Hepatocyte (in vitro differentiated cells): ENCODE results near the gene ECE1. TPM values are rescaled to one million over a fixed set of nuclear protein-coding genes. Genes with fewer than 3 reads are reported as not detected.

ENCODE experiments used
- DNase-seq: peaks from one replicate; pipeline ENCODE4 v3.0.0-alpha.2; 2016; ENCODE audit warnings: low spot score
- H2AFZ ChIP-seq: fragments of 200-600 bp; sonication (generic); 2 replicates; pipeline ENCODE4 v1.6.0; 2016; ENCODE audit warnings: antibody characterized with exemption, mild to moderate bottlenecking
- H3K27ac ChIP-seq: fragments of 200-600 bp; sonication (generic); 2 replicates; pipeline ENCODE4 v1.5.1; 2016; ENCODE audit warnings: mild to moderate bottlenecking
- H3K27me3 ChIP-seq: fragments of 200-600 bp; sonication (generic); 2 replicates; pipeline ENCODE4 v1.6.1; 2016
- H3K36me3 ChIP-seq: fragments of 200-600 bp; sonication (generic); replicated peaks from 2 replicates; pipeline ENCODE4 v1.5.1; 2016; ENCODE audit warnings: low read depth; ENCODE audit not compliant: insufficient read depth
- H3K4me1 ChIP-seq: fragments of 200-600 bp; sonication (generic); 2 replicates; pipeline ENCODE4 v1.5.1; 2016; ENCODE audit warnings: mild to moderate bottlenecking, moderate library complexity; ENCODE audit not compliant: insufficient read depth
- H3K4me2 ChIP-seq: fragments of 200-600 bp; sonication (generic); 2 replicates; pipeline ENCODE4 v1.6.0; 2016
- H3K4me3 ChIP-seq: fragments of 200-600 bp; sonication (generic); 2 replicates; pipeline ENCODE4 v1.5.1; 2016; ENCODE audit warnings: mild to moderate bottlenecking
- H3K79me2 ChIP-seq: fragments of 200-600 bp; sonication (generic); 2 replicates; pipeline ENCODE4 v1.6.0; 2017; ENCODE audit warnings: mild to moderate bottlenecking
- H3K9me2 ChIP-seq: fragments of 200-600 bp; sonication (generic); replicated peaks from 2 replicates; pipeline ENCODE4 v1.6.0; 2017; ENCODE audit warnings: mild to moderate bottlenecking; ENCODE audit not compliant: insufficient read depth
- H3K9me3 ChIP-seq: fragments of 200-600 bp; sonication (generic); 2 replicates; pipeline ENCODE4 v1.5.1; 2016; ENCODE audit warnings: low read depth, mild to moderate bottlenecking
- H4K20me1 ChIP-seq: fragments of 200-600 bp; sonication (generic); 2 replicates; pipeline ENCODE4 v1.6.0; 2016; ENCODE audit warnings: mild to moderate bottlenecking; ENCODE audit not compliant: insufficient read depth, poor library complexity, severe bottlenecking
- EZH2 ChIP-seq: fragments of 200-600 bp; sonication (generic); IDR thresholded peaks from 2 replicates; pipeline ENCODE4 v1.6.1; 2016; ENCODE audit warnings: antibody characterized with exemption, mild to moderate bottlenecking, borderline replicate concordance
- EZH2phosphoT487 ChIP-seq: fragments of 200-600 bp; sonication (generic); IDR thresholded peaks from one replicate; pipeline ENCODE4 v1.6.1; 2018; ENCODE audit warnings: antibody characterized with exemption, mild to moderate bottlenecking, low read depth, moderate library complexity; ENCODE audit not compliant: unreplicated experiment, severe bottlenecking
- WGBS: methylation state at CpG from one replicate; pipeline ENCODE4 v1.1.6; 2016; ENCODE audit warnings: low lambda C conversion rate; ENCODE audit errors: missing lambda C conversion rate; 5-methylcytosine and 5-hydroxymethylcytosine counted together
- polyA plus RNA-seq: library from polyadenylated mRNA; unstranded; fragments of >200 nt; fragmentation: Nextera tagmentation; extraction: Ambion mirVana; gene quantifications from 2 replicates; pipeline ENCODE4 v1.2.1, GENCODE V29; 2016
- total RNA-seq: library from RNA; depleted of rRNA; stranded (reverse); fragments of >200 nt; gene quantifications from 2 replicates; pipeline ENCODE4 v1.2.3, GENCODE V29; 2014
- TF ChIP-seq, protein P1 (sequence below): fragments of 200-600 bp; sonication (generic); IDR thresholded peaks from 2 replicates; pipeline ENCODE4 v1.5.1; 2016; ENCODE audit warnings: antibody characterized with exemption, mild to moderate bottlenecking; ENCODE audit not compliant: poor library complexity

ECE1 gene
- total and polyA plus RNA-seq, 2 experiments from 2014 or later = 60.8 to 90.6 TPM

DNA sequence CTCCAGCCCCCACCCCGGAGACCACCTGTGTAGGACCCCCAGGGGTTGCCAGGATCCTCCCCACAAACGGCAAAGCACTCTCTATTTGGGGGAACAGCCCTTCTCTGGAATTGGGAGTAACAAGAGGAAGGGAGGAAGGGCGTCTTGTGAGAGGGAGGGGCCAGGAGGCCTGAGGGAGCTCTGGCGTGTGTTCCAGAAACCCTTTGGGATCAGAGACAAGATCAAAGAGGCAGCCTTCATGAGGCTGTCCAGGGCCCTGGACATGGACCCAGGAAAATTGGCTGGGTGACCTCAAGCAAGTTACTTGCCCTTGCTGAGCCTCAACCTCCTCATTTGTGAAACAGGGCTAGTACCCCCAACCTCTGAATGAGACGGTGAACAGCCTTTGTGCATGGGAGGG is 18.1 kb upstream of the ECE1 start:
- H3K27ac ChIP-seq = peak overlapping the region; percentile 85
- H3K4me1 ChIP-seq = peaks cover 51% of the 10 kb centered on the region
- no peak overlapping the region for H2AFZ ChIP-seq
- no peaks in the 10 kb centered on the region for H3K9me2 ChIP-seq
- peak overlapping the region; percentile 51 for H3K4me2 ChIP-seq
- DNase-seq = no peak
- no peaks in the 10 kb centered on the region for H4K20me1 ChIP-seq
- no peaks in the 10 kb centered on the region for H3K36me3 ChIP-seq
- no peaks in the 10 kb centered on the region for H3K27me3 ChIP-seq
- TF ChIP-seq, protein P1, sequence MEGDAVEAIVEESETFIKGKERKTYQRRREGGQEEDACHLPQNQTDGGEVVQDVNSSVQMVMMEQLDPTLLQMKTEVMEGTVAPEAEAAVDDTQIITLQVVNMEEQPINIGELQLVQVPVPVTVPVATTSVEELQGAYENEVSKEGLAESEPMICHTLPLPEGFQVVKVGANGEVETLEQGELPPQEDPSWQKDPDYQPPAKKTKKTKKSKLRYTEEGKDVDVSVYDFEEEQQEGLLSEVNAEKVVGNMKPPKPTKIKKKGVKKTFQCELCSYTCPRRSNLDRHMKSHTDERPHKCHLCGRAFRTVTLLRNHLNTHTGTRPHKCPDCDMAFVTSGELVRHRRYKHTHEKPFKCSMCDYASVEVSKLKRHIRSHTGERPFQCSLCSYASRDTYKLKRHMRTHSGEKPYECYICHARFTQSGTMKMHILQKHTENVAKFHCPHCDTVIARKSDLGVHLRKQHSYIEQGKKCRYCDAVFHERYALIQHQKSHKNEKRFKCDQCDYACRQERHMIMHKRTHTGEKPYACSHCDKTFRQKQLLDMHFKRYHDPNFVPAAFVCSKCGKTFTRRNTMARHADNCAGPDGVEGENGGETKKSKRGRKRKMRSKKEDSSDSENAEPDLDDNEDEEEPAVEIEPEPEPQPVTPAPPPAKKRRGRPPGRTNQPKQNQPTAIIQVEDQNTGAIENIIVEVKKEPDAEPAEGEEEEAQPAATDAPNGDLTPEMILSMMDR = no peak
- TF ChIP-seq EZH2phosphoT487 (no peak), EZH2 (no peak)
- H3K4me3 ChIP-seq = no peak overlapping the region
- H3K9me3 ChIP-seq = no peaks in the 10 kb centered on the region
- WGBS = 53% methylated on average over 5 of the region's 5 CpGs
- H3K79me2 ChIP-seq = peaks cover 91% of the 10 kb centered on the region

DNA sequence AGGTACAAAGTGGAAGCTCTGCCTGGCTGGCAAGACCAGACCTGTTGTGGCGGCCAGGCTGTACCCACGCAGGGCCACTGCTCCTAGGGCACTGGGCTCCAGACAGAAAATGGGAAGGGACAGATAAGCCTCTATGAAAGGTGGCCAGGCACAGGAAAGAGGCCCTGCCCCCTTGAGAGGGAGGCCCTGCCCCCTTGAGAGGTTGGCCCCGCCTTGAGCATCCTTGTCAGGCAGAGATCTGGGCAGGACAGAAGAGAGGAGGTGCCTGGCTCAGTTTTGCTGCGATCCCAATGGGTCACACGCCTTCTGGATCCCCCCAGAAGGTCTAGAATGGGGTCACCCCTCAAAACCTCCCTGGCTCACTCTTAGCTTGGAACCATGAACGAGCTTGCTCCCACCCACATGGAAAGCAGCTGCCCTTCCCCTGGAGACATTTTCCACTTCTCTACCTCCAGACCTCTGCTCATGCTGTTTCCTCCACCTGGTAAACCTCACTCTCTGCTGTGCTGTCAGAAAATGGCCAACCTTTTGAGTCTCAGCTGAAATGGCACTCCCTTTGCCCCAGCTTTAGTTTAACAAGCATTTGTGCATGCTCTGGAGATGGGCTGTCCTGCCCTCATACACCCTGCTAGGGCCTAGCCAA is 17.5 kb upstream of the ECE1 start:
- Histone ChIP-seq H3K4me2 (no peak overlapping the region), H4K20me1 (no peaks in the 10 kb centered on the region), H3K9me3 (no peaks in the 10 kb centered on the region), H3K4me3 (no peak overlapping the region), H2AFZ (no peak overlapping the region), H3K4me1 (peaks cover 53% of the 10 kb centered on the region), H3K79me2 (peaks cover 91% of the 10 kb centered on the region), H3K27ac (peak overlapping the region; percentile 85), H3K36me3 (no peaks in the 10 kb centered on the region), H3K9me2 (no peaks in the 10 kb centered on the region), H3K27me3 (no peaks in the 10 kb centered on the region)
- DNase-seq = no peak
- TF ChIP-seq EZH2phosphoT487 (no peak), EZH2 (no peak)
- TF ChIP-seq, protein P1 = no peak
- WGBS = 82% methylated on average over 6 of the region's 6 CpGs

DNA sequence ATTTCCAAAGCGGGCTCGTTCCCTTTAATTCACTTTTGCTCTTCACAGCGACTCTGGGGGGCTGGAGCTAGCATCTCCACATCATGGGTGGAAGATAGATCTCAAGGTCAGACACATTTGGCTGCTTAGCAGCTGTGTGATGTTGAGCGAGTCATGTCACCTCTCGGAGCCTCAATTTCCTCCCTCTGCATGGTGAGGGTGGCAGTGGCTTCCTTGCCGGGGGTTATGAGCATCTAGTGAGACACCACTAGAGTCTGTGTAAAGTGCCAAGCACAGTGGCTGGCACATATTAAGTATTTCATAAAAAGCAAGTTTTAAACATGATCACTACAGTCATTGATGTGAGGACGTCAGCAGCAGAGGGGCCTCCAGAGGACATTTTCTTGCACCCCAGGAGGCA is 16.9 kb upstream of the ECE1 start:
- Histone ChIP-seq H3K4me3 (no peak overlapping the region), H2AFZ (no peak overlapping the region), H3K4me2 (no peak overlapping the region), H3K9me3 (no peaks in the 10 kb centered on the region), H3K79me2 (peaks cover 91% of the 10 kb centered on the region), H3K36me3 (no peaks in the 10 kb centered on the region), H3K27ac (peak overlapping the region; percentile 85), H3K9me2 (no peaks in the 10 kb centered on the region), H3K4me1 (peaks cover 58% of the 10 kb centered on the region), H3K27me3 (no peaks in the 10 kb centered on the region), H4K20me1 (peaks cover under 1% of the 10 kb centered on the region)
- no peak for DNase-seq
- no peak for TF ChIP-seq EZH2
- WGBS = 93% methylated on average over 7 of the region's 7 CpGs

DNA sequence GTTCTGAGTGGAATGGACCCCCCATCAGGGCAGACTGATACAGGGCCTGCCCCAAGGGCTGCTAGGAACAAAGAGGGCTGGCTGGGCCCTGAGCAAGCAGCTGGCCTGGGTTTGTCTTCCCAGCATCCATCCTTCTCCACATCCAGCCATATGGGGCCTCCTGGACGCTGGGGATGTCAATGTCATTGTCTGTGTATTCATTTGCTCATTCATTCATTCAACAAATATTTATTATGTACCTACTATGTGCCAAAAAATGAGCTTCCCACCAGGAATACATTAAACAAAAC is 15.6 kb upstream of the ECE1 start:
- TF ChIP-seq EZH2 (no peak), EZH2phosphoT487 (no peak)
- Histone ChIP-seq H3K79me2 (peaks cover 89% of the 10 kb centered on the region), H3K27me3 (no peaks in the 10 kb centered on the region), H3K4me2 (no peak overlapping the region), H3K9me2 (no peaks in the 10 kb centered on the region), H3K27ac (peak overlapping the region; percentile 57), H3K4me1 (peaks cover 60% of the 10 kb centered on the region), H4K20me1 (peaks cover 3% of the 10 kb centered on the region), H3K36me3 (no peaks in the 10 kb centered on the region), H3K4me3 (no peak overlapping the region), H2AFZ (no peak overlapping the region), H3K9me3 (no peaks in the 10 kb centered on the region)
- WGBS = 67% methylated on average over 1 of the region's 1 CpG
- DNase-seq = no peak
